Adrenal gland (tissue), 5 donors: ENCODE results near the gene ADPRM.

ENCODE experiments used
- POLR2A ChIP-seq, 2 donors: fragments of 450-650 bp; IDR thresholded peaks; one replicate each; pipeline ENCODE4 v1.6.1; 2017; ENCODE audit warnings: antibody characterized with exemption in 2 of 2, mild to moderate bottlenecking in 2 of 2, moderate library complexity in 1 of 2
- TF ChIP-seq, protein P1 (sequence below), 6 experiments: fragments of 450-650 bp in 4 of 6; fragments of 200-600 bp in 2 of 6; sonication (generic) in 1 of 6; IDR thresholded peaks; 1 replicate in 5 of 6; 2 replicates in 1 of 6; pipeline versions ENCODE4 v1.5.1 to v1.8.0; 2016 to 2021; ENCODE audit warnings: antibody characterized with exemption in 6 of 6, mild to moderate bottlenecking in 2 of 6, moderate library complexity in 1 of 6
- donor health status: DM: no; HTN: no; CAD: no.

DNA sequence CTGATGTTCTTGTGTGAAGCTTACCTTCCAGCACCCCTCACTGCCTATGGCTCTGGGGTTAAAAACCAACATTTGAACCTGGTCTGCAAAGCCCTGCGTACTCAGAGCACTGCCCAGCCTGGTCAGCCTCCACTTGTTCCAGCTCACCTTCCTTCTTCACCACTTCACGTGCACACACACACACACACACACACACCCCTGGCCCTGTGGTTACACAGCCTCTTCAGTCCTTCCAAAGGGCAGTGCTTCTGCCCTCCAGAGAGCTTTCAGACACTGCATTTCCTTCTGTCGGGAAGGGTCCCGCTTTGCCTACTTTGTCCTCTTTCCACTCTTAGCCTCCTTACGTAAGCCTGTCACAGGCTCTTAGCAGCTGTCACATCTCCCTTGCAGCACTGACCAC is 42.0 kb downstream of the ADPRM start:
- TF ChIP-seq, protein P1, sequence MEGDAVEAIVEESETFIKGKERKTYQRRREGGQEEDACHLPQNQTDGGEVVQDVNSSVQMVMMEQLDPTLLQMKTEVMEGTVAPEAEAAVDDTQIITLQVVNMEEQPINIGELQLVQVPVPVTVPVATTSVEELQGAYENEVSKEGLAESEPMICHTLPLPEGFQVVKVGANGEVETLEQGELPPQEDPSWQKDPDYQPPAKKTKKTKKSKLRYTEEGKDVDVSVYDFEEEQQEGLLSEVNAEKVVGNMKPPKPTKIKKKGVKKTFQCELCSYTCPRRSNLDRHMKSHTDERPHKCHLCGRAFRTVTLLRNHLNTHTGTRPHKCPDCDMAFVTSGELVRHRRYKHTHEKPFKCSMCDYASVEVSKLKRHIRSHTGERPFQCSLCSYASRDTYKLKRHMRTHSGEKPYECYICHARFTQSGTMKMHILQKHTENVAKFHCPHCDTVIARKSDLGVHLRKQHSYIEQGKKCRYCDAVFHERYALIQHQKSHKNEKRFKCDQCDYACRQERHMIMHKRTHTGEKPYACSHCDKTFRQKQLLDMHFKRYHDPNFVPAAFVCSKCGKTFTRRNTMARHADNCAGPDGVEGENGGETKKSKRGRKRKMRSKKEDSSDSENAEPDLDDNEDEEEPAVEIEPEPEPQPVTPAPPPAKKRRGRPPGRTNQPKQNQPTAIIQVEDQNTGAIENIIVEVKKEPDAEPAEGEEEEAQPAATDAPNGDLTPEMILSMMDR (IDR thresholded peaks at IDR 0.05): no peak
- no peak for TF ChIP-seq POLR2A (IDR thresholded peaks at IDR 0.05)
